GM23338 (cell line): ENCODE results near the gene EZH1.

Experiments used
- CREB1 ChIP-seq: fragments of 250-450 bp; sonication (Bioruptor Pico); IDR thresholded peaks from 2 replicates; pipeline ENCODE4 v1.5.0; 2020; ENCODE audit warnings: low read depth, mild to moderate bottlenecking, moderate library complexity
- EZH2 ChIP-seq: fragments of 200-600 bp; sonication (generic); IDR thresholded peaks from one replicate; pipeline ENCODE4 v1.8.0; 2017; ENCODE audit warnings: antibody characterized with exemption, mild to moderate bottlenecking, low read depth; ENCODE audit not compliant: unreplicated experiment
- EZH2phosphoT487 ChIP-seq: fragments of 200-600 bp; sonication (generic); IDR thresholded peaks from one replicate; pipeline ENCODE4 v1.8.1; 2018; ENCODE audit warnings: antibody characterized with exemption; ENCODE audit not compliant: unreplicated experiment
- JUNB ChIP-seq: IDR thresholded peaks from one replicate; pipeline ENCODE4 v1.6.1; 2016; ENCODE audit warnings: antibody characterized with exemption; ENCODE audit not compliant: unreplicated experiment
- POLR2AphosphoS5 ChIP-seq: IDR thresholded peaks from 2 replicates; pipeline ENCODE4 v1.6.1; 2016; ENCODE audit warnings: antibody characterized with exemption, low read depth
- STAT1 ChIP-seq: IDR thresholded peaks from one replicate; pipeline ENCODE4 v1.6.1; 2016; ENCODE audit warnings: antibody characterized with exemption; ENCODE audit not compliant: unreplicated experiment
- ZNF114 ChIP-seq: fragments of 250-450 bp; sonication (Bioruptor Pico); IDR thresholded peaks from 2 replicates; pipeline ENCODE4 v1.5.0; 2020; ENCODE audit warnings: mild to moderate bottlenecking, moderate library complexity
- ZNF331 ChIP-seq: fragments of 250-450 bp; sonication (Bioruptor Pico); IDR thresholded peaks from 2 replicates; pipeline ENCODE4 v1.5.0; 2020; ENCODE audit warnings: low read depth, mild to moderate bottlenecking, moderate library complexity
- TF ChIP-seq, protein P1 (sequence below), 2 experiments: fragments of 200-600 bp in 1 of 2; sonication (generic) in 1 of 2; conservative IDR thresholded peaks; 2 replicates each; pipeline versions ENCODE4 v1.5.1 to v1.6.1; 2016 to 2017; ENCODE audit warnings: antibody characterized with exemption in 2 of 2, low read depth in 2 of 2, mild to moderate bottlenecking in 2 of 2, moderate library complexity in 1 of 2
- TF ChIP-seq, protein P2 (sequence below): IDR thresholded peaks from one replicate; pipeline ENCODE4 v1.6.1; 2018; ENCODE audit warnings: antibody characterized with exemption; ENCODE audit not compliant: unreplicated experiment
- TF ChIP-seq, protein P3 (sequence below): IDR thresholded peaks from 2 replicates; pipeline ENCODE4 v1.6.1; 2016; ENCODE audit warnings: antibody characterized with exemption
- TF ChIP-seq, protein P4 (sequence below): fragments of 250-450 bp; sonication (Bioruptor Pico); IDR thresholded peaks from 2 replicates; pipeline ENCODE4 v1.5.0; 2020; ENCODE audit warnings: mild to moderate bottlenecking, moderate library complexity

- TF ChIP-seq, protein P1, sequence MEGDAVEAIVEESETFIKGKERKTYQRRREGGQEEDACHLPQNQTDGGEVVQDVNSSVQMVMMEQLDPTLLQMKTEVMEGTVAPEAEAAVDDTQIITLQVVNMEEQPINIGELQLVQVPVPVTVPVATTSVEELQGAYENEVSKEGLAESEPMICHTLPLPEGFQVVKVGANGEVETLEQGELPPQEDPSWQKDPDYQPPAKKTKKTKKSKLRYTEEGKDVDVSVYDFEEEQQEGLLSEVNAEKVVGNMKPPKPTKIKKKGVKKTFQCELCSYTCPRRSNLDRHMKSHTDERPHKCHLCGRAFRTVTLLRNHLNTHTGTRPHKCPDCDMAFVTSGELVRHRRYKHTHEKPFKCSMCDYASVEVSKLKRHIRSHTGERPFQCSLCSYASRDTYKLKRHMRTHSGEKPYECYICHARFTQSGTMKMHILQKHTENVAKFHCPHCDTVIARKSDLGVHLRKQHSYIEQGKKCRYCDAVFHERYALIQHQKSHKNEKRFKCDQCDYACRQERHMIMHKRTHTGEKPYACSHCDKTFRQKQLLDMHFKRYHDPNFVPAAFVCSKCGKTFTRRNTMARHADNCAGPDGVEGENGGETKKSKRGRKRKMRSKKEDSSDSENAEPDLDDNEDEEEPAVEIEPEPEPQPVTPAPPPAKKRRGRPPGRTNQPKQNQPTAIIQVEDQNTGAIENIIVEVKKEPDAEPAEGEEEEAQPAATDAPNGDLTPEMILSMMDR (conservative IDR thresholded peaks at IDR 0.05; ENCODE audit: low read depth in 2 of 2), result no peak
- TF ChIP-seq EZH2 (no peak), POLR2AphosphoS5 (no peak), ZNF114 (CRISPR knock-in tag) (no peak), CREB1 (CRISPR knock-in tag) (no peak), EZH2phosphoT487 (no peak), STAT1 (no peak), ZNF331 (CRISPR knock-in tag) (no peak), JUNB (no peak)
- TF ChIP-seq, protein P2, sequence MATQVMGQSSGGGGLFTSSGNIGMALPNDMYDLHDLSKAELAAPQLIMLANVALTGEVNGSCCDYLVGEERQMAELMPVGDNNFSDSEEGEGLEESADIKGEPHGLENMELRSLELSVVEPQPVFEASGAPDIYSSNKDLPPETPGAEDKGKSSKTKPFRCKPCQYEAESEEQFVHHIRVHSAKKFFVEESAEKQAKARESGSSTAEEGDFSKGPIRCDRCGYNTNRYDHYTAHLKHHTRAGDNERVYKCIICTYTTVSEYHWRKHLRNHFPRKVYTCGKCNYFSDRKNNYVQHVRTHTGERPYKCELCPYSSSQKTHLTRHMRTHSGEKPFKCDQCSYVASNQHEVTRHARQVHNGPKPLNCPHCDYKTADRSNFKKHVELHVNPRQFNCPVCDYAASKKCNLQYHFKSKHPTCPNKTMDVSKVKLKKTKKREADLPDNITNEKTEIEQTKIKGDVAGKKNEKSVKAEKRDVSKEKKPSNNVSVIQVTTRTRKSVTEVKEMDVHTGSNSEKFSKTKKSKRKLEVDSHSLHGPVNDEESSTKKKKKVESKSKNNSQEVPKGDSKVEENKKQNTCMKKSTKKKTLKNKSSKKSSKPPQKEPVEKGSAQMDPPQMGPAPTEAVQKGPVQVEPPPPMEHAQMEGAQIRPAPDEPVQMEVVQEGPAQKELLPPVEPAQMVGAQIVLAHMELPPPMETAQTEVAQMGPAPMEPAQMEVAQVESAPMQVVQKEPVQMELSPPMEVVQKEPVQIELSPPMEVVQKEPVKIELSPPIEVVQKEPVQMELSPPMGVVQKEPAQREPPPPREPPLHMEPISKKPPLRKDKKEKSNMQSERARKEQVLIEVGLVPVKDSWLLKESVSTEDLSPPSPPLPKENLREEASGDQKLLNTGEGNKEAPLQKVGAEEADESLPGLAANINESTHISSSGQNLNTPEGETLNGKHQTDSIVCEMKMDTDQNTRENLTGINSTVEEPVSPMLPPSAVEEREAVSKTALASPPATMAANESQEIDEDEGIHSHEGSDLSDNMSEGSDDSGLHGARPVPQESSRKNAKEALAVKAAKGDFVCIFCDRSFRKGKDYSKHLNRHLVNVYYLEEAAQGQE, result no peak
- TF ChIP-seq, protein P3, sequence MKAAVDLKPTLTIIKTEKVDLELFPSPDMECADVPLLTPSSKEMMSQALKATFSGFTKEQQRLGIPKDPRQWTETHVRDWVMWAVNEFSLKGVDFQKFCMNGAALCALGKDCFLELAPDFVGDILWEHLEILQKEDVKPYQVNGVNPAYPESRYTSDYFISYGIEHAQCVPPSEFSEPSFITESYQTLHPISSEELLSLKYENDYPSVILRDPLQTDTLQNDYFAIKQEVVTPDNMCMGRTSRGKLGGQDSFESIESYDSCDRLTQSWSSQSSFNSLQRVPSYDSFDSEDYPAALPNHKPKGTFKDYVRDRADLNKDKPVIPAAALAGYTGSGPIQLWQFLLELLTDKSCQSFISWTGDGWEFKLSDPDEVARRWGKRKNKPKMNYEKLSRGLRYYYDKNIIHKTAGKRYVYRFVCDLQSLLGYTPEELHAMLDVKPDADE, result no peak
- TF ChIP-seq, protein P4, sequence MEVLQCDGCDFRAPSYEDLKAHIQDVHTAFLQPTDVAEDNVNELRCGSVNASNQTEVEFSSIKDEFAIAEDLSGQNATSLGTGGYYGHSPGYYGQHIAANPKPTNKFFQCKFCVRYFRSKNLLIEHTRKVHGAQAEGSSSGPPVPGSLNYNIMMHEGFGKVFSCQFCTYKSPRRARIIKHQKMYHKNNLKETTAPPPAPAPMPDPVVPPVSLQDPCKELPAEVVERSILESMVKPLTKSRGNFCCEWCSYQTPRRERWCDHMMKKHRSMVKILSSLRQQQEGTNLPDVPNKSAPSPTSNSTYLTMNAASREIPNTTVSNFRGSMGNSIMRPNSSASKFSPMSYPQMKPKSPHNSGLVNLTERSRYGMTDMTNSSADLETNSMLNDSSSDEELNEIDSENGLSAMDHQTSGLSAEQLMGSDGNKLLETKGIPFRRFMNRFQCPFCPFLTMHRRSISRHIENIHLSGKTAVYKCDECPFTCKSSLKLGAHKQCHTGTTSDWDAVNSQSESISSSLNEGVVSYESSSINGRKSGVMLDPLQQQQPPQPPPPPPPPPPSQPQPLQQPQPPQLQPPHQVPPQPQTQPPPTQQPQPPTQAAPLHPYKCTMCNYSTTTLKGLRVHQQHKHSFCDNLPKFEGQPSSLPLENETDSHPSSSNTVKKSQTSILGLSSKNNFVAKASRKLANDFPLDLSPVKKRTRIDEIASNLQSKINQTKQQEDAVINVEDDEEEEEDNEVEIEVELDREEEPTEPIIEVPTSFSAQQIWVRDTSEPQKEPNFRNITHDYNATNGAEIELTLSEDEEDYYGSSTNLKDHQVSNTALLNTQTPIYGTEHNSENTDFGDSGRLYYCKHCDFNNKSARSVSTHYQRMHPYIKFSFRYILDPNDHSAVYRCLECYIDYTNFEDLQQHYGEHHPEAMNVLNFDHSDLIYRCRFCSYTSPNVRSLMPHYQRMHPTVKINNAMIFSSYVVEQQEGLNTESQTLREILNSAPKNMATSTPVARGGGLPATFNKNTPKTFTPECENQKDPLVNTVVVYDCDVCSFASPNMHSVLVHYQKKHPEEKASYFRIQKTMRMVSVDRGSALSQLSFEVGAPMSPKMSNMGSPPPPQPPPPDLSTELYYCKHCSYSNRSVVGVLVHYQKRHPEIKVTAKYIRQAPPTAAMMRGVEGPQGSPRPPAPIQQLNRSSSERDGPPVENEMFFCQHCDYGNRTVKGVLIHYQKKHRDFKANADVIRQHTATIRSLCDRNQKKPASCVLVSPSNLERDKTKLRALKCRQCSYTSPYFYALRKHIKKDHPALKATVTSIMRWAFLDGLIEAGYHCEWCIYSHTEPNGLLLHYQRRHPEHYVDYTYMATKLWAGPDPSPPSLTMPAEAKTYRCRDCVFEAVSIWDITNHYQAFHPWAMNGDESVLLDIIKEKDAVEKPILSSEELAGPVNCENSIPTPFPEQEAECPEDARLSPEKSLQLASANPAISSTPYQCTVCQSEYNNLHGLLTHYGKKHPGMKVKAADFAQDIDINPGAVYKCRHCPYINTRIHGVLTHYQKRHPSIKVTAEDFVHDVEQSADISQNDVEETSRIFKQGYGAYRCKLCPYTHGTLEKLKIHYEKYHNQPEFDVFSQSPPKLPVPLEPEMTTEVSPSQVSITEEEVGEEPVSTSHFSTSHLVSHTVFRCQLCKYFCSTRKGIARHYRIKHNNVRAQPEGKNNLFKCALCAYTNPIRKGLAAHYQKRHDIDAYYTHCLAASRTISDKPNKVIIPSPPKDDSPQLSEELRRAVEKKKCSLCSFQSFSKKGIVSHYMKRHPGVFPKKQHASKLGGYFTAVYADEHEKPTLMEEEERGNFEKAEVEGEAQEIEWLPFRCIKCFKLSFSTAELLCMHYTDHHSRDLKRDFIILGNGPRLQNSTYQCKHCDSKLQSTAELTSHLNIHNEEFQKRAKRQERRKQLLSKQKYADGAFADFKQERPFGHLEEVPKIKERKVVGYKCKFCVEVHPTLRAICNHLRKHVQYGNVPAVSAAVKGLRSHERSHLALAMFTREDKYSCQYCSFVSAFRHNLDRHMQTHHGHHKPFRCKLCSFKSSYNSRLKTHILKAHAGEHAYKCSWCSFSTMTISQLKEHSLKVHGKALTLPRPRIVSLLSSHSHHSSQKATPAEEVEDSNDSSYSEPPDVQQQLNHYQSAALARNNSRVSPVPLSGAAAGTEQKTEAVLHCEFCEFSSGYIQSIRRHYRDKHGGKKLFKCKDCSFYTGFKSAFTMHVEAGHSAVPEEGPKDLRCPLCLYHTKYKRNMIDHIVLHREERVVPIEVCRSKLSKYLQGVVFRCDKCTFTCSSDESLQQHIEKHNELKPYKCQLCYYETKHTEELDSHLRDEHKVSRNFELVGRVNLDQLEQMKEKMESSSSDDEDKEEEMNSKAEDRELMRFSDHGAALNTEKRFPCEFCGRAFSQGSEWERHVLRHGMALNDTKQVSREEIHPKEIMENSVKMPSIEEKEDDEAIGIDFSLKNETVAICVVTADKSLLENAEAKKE (CRISPR knock-in tag), result no peak
These were observed 47.7 kb upstream of the EZH1 start for GRCh38 chr17:42792545-42792944.
